GM18526 (cell line): Measurements from ENCODE around the gene ZNF341.

Experiments used
- POLR2A ChIP-seq: IDR thresholded peaks from 3 replicates; pipeline ENCODE4 v1.6.1; 2011; ENCODE audit not compliant: insufficient read length; ENCODE audit errors: extremely low read depth

The ZNF341 gene

DNA sequence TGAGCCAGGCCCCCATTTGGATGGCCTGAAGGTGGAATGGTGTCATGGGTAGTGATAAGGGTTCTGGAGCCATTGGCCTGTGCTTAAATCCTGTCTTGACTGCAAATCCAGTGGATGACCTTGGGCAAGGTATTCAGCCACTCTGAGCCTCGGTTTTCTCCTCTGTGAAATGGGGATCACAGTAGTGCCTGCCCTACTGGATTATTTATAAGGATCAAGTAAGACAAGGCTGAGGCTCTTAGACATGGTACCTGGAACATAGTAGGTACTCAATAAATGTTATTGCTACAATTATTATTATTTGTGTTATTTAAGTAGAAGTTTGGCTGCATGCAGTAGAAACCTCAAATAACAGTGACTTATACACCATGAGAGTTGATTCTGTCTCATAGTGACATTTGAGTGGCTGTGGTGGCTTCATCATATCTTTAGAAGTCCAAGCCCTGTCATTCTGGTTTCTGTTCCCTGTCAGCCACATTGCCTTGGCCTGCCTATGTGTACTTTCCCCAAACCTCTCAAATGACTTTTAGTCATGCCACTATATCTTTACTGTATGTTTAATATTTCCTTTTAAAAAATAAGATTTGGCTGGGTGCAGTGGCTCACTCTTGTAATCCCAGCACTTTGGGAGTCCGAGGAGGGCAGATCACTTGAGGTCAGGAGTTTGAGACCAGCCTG is 41.8 kb downstream of the ZNF341 start:
- no peak for TF ChIP-seq POLR2A

DNA sequence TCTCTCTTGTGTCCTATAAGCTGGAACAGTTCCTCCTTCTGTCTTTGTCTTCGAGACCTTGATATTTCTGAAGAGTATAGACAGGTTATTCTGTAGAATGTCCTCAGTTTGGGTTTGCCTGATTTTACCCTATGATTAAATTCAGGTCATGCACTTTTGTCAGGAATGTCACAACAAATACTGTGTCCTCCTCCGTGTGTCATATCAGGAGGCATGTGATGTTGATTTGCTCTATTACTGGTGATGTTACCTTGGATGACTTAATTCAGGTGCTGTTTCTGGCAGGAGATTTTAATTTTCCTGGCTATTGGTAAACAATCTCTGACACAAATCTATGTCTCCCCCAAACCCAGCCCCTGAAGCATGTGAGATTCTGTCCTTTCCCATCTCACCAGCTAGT is 46.0 kb downstream of the ZNF341 start:
- TF ChIP-seq POLR2A = no peak

DNA sequence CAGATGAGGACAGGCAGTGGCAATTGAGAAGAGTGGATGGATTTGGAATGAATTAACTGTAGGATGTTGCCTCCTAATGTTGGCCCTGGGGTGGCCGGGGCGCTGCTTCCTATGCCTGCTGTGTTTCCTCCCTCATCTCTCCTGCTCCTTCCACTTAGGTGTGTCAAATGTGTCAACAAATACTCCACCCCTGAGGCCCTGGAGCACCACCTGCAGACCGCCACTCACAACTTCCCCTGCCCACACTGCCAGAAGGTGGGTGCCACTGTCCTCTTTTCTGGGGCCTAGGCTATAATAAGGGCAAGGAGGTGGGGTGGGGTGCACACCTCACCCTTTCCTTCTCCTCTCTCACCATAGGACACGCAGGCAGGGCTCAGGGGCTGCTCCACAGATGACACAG is 49.3 kb downstream of the ZNF341 start:
- TF ChIP-seq POLR2A = no peak

DNA sequence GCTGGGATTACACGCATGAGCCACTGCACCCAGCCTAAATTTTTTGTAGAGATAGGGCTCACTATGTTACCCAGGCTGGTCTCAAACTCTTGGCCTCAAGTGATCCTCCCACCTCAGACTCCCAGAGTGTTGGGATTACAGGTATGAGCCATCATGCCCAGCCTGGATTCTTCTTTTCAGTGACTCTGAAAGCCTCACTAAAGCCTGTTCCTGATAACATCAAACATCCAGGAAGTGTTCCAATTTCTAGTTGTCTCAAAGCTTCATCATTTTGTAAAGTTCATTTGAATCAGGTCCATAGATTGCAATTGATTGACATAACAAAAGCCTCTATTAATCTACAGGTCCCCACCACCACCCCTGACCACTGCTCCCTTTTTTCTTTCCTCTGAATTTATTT is 50.1 kb downstream of the ZNF341 start:
- TF ChIP-seq POLR2A = no peak

DNA sequence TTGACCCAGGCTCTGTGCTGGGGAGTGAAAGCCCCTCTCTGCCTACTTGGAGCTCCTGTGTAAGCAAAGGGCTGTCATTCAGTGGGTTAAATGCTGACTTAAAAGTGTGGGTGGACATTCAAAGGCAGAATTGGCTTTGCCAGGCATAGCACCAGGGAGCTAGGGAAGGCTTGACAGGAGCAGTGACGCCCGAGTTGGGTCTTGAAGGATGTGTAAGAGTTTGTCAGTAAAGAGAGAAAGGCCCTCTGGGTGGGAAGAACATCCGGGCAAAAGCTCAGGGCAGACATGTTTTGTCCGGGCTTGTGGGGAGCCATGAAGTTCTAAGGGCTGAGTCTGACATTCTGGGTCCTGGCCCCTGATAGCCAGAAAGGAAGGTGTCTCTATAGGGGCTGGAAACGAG is 51.5 kb downstream of the ZNF341 start:
- TF ChIP-seq POLR2A = no peak

DNA sequence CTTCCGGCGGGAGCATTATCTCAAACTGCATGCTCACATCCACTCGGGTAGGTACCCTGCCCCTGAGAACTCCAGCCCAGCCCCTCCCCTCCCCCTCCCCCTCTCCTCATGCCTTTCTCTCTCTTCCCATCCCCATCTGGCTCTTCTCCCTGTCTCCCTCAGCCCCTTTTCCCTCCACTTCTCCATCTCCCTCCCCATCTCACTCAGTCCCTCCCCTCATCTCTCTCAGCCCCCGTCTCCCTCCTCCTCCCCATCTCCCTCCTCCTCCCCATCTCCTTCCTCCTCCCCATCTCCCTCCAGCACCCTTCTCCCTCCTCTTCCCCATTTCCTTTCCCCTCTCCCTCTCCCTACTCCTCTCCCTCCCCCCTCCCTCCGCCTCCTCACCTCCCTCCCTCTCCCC is 52.0 kb downstream of the ZNF341 start:
- TF ChIP-seq POLR2A = no peak

DNA sequence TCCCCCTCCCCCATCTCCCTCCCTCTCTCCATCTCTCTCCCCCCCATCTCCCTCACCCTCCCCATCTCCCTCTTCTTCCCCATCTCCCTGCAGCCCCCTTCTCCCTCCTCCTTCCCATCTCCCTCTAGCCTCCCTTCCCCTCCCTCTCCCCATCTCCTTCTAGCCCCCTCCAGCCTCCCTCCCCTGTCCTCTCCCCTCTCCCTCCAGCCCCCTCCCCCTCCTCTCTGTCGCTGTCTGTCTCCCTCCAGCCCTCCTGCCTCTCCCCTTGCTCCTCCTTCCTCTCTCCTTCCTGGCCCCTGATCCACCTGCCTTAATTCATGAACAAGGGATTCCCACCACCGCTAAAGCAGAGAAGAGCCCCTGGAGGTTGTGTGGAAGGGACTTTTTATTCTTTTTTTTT is 52.4 kb downstream of the ZNF341 start:
- TF ChIP-seq POLR2A = no peak

DNA sequence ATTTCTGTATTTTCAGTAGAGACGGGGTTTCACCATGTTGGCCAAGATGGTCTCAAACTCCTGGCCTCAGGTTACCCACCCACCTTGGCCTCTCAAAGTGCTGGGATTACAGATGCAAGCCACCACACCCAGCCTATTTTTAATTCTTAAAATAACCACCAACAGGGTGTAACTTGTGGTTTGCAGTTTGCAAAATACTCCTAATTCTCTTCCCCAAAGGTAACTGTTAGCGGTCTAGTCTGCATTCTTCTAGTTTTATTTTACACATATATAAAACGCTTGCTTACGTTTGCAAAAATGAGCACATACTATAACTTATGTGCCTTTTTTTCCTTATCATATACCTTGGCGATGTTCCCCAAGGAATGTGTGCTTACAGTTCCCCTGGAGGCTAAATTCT is 53.7 kb downstream of the ZNF341 start:
- no peak for TF ChIP-seq POLR2A

DNA sequence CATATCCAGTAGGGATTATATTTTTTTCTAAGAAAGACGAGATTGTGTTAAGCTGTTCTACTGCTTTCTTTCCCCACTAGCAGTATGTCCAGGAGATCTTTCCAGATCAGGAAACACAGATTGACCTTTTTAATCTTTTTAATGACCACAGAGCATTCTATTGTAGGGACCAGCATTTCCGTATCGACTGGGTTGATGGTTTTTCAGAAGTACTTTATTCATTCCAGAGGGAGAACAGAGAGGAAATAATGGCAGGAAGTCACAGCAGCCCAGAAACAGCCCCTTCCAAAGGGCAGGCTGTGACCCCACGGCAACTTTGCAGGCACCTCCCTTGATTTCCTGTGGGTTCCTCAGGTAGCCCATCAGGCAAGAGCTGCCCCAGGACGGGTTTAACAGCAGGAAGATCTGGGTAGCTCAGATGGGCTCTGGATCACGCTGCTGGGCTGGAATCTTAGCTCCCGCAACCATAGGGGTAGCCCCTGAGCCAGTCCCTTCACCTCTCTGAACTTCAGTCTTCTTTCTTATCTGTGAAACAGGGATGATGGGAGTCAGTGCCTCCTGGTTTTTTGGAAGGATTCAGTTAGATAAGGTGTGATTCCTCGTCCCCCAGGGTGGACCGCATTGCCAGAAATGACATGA is 55.6 kb downstream of the ZNF341 start:
- no peak for TF ChIP-seq POLR2A

DNA sequence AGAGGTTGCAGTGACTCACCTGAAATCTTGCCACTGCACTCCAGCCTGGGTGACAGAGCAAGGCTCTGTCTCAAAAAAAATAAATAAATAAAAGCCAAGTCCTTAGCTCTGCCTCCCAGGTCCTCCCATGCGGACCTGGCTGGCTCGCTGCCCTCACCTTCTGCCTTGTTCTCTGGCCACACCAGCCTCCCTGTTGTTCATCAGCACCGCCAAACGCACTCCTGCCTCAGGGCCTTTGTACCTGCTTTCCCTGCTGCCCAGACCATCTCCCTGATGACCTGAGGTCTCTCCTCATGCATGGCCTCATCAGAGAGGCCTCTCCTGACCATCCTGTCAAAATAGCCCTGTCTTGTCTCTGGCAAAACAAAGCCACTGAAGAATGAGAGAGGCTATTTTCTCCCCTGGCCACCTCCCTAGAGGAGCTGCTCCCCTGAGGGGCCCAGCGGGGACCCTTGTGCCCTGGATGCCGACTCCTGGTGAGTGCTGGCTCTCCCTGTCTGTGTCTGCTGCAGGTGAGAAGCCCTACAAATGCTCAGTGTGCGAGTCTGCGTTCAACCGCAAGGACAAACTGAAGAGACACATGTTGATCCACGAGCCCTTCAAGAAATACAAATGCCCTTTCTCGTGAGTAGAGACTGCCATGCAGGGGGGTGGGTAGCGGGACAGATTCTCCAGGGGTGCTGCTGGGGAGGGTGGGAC is 56.7 kb downstream of the ZNF341 start:
- TF ChIP-seq POLR2A = no peak

DNA sequence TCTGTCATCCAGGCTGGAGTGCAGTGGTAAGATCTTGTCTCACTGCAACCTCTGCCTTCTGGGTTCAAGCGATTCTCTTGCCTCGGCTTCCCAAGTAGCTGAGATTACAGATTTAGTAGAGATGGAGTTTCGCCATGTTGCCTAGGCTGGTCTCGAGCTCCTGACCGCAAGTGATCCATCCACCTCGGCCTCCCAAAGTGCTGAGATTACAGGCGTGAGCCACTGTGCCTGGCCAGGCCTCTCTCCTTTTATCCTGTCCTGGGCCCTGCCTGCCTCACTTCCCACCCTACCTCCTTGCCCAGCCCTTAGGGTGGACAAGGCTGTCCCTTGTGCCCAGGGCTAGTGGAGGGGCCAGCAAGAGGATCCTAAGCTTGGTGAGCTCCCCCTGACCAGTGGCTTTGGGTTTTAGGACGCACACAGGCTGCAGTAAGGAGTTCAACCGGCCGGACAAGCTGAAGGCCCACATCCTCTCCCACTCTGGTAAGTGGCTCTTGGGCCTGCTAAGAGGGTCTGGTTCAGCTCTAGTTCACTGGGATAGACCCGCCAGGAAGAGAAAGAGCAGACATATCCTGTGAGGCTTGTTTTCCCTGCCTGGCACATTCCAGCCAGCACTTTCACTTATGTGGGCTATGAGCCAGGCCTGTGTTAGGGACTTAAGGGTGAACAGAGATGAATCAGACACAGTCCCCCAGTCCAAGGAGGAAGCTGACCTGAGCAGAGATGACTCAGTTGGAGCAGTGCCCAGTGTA is 57.5 kb downstream of the ZNF341 start:
- no peak for TF ChIP-seq POLR2A

DNA sequence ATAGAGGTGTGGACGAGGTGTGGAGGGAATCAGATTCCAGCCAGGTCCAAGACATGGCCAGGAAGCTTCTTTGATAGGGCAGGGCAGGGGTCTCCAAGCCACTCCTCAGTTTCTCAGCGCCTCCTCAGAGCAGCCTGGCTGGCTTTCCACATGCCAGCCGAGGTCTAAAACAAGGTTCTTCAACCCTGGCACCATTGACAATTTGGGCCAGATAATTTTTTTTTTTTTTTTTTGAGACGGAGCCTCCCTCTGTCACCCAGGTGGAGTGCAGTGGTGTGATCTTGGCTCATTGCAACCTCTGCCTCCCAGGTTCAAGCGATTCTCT is 58.0 kb downstream of the ZNF341 start:
- TF ChIP-seq POLR2A = no peak

DNA sequence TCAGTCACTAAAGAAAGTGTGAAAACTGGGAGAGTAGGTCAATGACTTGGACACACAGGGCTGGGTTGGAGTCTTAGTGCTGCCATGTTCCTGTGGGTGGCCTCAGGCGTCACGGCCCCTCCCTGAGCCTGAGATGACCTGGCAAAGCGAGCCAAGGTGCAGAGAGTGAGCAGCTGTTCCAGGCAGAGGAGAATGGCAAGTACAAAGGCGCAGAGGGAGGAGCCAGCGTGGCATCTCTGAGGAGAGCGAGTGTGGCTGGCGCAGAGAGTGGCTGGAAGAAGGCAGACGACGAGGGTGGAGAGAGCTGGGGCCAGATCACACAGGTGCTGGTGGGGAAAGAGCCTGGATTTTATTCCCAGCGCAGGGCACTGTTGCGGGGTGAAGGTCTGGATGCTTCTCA is 58.8 kb downstream of the ZNF341 start:
- no peak for TF ChIP-seq POLR2A

DNA sequence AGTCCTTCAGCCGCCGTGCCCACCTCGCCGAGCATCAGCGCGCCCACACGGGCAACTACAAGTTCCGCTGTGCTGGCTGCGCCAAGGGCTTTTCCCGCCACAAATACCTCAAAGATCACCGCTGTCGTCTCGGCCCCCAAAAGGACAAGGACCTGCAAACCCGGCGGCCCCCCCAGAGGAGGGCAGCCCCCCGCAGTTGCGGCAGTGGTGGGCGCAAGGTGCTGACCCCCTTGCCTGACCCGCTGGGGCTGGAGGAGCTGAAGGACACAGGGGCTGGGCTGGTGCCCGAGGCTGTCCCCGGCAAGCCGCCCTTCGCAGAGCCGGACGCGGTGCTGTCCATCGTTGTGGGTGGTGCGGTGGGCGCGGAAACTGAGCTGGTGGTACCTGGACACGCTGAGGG is 59.2 kb downstream of the ZNF341 start:
- no peak for TF ChIP-seq POLR2A

DNA sequence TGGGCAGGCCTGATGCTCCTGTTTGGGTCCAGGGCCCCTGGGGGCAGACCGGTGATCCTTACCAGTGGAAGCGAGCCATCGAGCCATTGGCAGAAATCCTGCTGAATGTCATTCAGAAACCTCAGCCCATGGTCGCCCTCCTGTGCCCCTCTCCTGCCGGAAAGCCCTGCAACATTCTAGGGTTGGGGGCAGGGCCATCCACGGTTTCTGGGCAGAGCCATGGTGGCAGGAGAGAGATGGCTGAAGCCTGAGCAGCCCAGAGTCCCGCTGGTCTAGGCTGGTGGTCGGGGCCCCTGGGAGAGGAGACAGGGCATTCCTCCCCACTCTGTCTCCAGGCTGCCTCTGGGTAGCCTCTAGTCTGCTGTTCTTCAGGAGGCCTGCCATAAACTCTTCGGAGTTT is 59.7 kb downstream of the ZNF341 start:
- no peak for TF ChIP-seq POLR2A
